ENCODE measurements around the gene FOLR1. TPM values are rescaled to one million over a fixed set of nuclear protein-coding genes. Genes with fewer than 3 reads are reported as not detected.
"Not testable (repeated sequence)": the region's sequence is repeated elsewhere in the genome, so short reads cannot be mapped to it uniquely, and the experiment has no call there.

The FOLR1 gene
- polyA plus RNA-seq, 1 donor from 2014 or later: not detected

DNA sequence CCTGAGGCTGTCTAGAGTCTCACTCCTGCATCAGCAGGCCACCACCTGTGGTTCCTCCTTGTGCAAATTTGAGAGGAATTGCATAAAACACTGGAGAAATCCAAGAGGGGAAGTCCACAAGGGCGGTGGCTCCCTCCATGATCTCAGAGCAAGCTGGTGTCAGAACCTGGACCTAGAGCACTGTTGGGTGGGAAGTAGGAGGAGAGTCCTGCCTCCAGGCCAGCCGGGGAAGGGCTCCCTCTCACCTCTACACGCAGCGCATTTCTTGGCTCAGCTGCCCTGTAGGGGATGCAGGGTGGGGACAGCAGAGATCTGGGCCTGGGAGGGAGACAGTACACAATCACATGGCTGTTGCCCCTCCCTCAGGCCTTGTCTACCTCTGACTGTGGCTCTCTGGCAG lies 19.9 kb upstream of the FOLR1 start:
- not testable (repeated sequence) for H3F3A ChIP-seq (ENCODE audit: insufficient read depth, low read length, poor library complexity, severe bottlenecking); H3K36me3 ChIP-seq (ENCODE audit: insufficient read depth, low read length); H3K9me3 ChIP-seq (ENCODE audit: low read length); H3K9me2 ChIP-seq (ENCODE audit: insufficient read depth, low read length); H3K9ac ChIP-seq (ENCODE audit: low read length); H3K4me3 ChIP-seq (ENCODE audit: low read length); H3K27me3 ChIP-seq (ENCODE audit: insufficient read depth, low read depth, low read length); H2AFZ ChIP-seq (ENCODE audit: low read depth, low read length); H3K79me2 ChIP-seq (replicated peaks; ENCODE audit: insufficient read depth, low read length); H3K27ac ChIP-seq (ENCODE audit: low read length); H3K4me2 ChIP-seq (ENCODE audit: low read length); H4K20me1 ChIP-seq (ENCODE audit: insufficient read depth)

DNA sequence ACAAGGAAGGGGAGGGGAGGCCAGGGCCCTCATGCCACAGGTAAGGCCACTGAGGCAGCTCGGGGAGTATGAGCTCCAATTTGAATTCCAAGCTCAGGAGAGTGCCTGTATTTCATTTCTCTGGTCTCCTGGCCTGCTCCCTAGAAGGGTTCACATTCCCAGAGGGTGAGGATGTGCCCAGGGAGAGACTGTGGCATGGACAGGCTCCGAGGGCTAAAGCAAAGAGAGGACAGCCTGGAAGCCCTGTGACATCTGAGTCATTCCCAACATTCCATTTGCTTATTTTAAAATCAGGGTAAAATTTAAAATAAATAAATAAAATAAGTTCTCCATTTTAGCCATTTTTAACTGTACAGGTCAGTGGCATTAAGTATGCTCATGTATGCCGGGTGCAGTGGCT lies 18.6 kb upstream of the FOLR1 start:
- Histone ChIP-seq H4K20me1 (ENCODE audit: insufficient read depth) (no peaks in the 10 kb centered on the region), H3K4me3 (ENCODE audit: low read length) (no peak overlapping the region), H2AFZ (ENCODE audit: low read depth, low read length) (no peak overlapping the region), H3K9me2 (ENCODE audit: insufficient read depth, low read length) (no peaks in the 10 kb centered on the region), H3K79me2 (replicated peaks; ENCODE audit: insufficient read depth, low read length) (no peaks in the 10 kb centered on the region), H3K9ac (ENCODE audit: low read length) (no peak overlapping the region), H3F3A (ENCODE audit: insufficient read depth, low read length, poor library complexity, severe bottlenecking) (no peaks in the 10 kb centered on the region), H3K27me3 (ENCODE audit: insufficient read depth, low read depth, low read length) (no peaks in the 10 kb centered on the region), H3K27ac (ENCODE audit: low read length) (no peak overlapping the region), H3K4me2 (ENCODE audit: low read length) (no peak overlapping the region), H3K36me3 (ENCODE audit: insufficient read depth, low read length) (no peaks in the 10 kb centered on the region), H3K9me3 (ENCODE audit: low read length) (no peaks in the 10 kb centered on the region)
- TF ChIP-seq EZH2 (IDR thresholded peaks at IDR 0.05; ENCODE audit: borderline replicate concordance, insufficient read depth, low read length, poor library complexity, severe bottlenecking) (no peak), RAD21 (conservative IDR thresholded peaks at IDR 0.05) (no peak), EP300 (conservative IDR thresholded peaks at IDR 0.05; ENCODE audit: poor library complexity, severe bottlenecking) (no peak), MXI1 (conservative IDR thresholded peaks at IDR 0.05; ENCODE audit: poor library complexity, severe bottlenecking) (no peak), TAF1 (IDR thresholded peaks at IDR 0.05; ENCODE audit: low read depth) (no peak), SMC3 (conservative IDR thresholded peaks at IDR 0.05; ENCODE audit: poor library complexity) (no peak), POLR2AphosphoS5 (IDR thresholded peaks at IDR 0.05) (no peak)
- TF ChIP-seq, protein P1, sequence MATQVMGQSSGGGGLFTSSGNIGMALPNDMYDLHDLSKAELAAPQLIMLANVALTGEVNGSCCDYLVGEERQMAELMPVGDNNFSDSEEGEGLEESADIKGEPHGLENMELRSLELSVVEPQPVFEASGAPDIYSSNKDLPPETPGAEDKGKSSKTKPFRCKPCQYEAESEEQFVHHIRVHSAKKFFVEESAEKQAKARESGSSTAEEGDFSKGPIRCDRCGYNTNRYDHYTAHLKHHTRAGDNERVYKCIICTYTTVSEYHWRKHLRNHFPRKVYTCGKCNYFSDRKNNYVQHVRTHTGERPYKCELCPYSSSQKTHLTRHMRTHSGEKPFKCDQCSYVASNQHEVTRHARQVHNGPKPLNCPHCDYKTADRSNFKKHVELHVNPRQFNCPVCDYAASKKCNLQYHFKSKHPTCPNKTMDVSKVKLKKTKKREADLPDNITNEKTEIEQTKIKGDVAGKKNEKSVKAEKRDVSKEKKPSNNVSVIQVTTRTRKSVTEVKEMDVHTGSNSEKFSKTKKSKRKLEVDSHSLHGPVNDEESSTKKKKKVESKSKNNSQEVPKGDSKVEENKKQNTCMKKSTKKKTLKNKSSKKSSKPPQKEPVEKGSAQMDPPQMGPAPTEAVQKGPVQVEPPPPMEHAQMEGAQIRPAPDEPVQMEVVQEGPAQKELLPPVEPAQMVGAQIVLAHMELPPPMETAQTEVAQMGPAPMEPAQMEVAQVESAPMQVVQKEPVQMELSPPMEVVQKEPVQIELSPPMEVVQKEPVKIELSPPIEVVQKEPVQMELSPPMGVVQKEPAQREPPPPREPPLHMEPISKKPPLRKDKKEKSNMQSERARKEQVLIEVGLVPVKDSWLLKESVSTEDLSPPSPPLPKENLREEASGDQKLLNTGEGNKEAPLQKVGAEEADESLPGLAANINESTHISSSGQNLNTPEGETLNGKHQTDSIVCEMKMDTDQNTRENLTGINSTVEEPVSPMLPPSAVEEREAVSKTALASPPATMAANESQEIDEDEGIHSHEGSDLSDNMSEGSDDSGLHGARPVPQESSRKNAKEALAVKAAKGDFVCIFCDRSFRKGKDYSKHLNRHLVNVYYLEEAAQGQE (IDR thresholded peaks at IDR 0.05; ENCODE audit: borderline replicate concordance): no peak
- TF ChIP-seq, protein P2, sequence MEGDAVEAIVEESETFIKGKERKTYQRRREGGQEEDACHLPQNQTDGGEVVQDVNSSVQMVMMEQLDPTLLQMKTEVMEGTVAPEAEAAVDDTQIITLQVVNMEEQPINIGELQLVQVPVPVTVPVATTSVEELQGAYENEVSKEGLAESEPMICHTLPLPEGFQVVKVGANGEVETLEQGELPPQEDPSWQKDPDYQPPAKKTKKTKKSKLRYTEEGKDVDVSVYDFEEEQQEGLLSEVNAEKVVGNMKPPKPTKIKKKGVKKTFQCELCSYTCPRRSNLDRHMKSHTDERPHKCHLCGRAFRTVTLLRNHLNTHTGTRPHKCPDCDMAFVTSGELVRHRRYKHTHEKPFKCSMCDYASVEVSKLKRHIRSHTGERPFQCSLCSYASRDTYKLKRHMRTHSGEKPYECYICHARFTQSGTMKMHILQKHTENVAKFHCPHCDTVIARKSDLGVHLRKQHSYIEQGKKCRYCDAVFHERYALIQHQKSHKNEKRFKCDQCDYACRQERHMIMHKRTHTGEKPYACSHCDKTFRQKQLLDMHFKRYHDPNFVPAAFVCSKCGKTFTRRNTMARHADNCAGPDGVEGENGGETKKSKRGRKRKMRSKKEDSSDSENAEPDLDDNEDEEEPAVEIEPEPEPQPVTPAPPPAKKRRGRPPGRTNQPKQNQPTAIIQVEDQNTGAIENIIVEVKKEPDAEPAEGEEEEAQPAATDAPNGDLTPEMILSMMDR (IDR thresholded peaks at IDR 0.05; ENCODE audit: poor library complexity, severe bottlenecking): no peak
